SK-N-MC (cell line): ENCODE results near the gene KRT6B.

Experiments used
- EZH2 ChIP-seq: fragments of 200-600 bp; sonication (generic); IDR thresholded peaks from one replicate; pipeline ENCODE4 v1.6.1; 2017; ENCODE audit warnings: antibody characterized with exemption
- POLR2AphosphoS5 ChIP-seq: IDR thresholded peaks from 2 replicates; pipeline ENCODE4 v1.6.1; 2012; ENCODE audit warnings: mild to moderate bottlenecking, low read depth, low read length, borderline replicate concordance

DNA sequence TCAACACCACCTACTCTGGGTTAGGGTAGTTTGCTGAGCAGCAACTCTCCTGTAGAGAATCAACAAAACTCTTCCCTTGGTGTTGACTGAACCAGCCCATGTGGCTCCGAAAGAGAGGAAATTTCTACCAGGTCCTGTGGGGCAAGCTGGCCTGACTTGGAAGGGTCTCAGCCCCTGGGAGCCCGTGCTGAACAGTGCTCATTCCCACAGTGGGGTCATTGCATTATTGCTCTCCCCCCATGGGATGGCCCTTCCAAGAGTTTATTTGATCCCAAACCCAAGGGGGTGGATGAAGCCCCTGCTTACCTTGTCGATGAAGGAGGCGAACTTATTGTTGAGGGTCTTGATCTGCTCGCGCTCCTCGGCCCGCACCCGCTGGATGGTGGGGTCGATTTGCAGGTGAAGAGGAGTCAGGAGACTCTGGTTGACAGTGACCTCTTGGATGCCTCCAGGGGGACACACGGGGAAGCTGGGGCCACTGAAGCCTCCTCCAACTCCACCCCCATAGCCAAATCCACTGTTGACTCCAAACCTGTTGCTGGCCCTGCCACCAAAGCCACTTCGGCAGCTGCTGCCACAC is 18.4 kb downstream of the KRT6B start:
- TF ChIP-seq POLR2AphosphoS5 (no peak), EZH2 (no peak)
